ENCODE data around the gene ZNF280D. TPM values are rescaled to one million over a fixed set of nuclear protein-coding genes. Genes with fewer than 3 reads are reported as not detected.

Gene ZNF280D
- total and polyA plus RNA-seq, 2 experiments from 2014 or later, result 2.4 to 13.2 TPM

DNA sequence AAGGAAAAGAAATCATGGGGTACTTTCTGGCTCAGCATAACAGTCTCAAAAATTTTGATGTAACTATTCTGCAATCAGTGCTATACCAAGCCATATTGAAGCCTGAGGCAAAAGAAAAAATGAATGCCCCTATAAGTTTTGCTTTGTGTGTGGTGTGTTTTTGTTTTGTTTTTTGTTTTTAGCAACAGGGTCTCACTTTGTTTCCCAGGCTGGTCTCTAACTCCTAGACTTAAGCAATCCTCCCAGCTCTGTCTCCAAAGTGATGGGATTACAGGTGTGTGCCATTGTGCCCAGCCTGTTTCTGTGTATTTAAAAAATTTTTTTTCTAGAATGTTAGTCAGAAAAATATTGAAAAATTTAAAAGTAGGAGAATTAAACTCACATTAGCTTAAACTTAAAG lies 93.2 kb downstream of the ZNF280D start:
- TF ChIP-seq, protein P1, sequence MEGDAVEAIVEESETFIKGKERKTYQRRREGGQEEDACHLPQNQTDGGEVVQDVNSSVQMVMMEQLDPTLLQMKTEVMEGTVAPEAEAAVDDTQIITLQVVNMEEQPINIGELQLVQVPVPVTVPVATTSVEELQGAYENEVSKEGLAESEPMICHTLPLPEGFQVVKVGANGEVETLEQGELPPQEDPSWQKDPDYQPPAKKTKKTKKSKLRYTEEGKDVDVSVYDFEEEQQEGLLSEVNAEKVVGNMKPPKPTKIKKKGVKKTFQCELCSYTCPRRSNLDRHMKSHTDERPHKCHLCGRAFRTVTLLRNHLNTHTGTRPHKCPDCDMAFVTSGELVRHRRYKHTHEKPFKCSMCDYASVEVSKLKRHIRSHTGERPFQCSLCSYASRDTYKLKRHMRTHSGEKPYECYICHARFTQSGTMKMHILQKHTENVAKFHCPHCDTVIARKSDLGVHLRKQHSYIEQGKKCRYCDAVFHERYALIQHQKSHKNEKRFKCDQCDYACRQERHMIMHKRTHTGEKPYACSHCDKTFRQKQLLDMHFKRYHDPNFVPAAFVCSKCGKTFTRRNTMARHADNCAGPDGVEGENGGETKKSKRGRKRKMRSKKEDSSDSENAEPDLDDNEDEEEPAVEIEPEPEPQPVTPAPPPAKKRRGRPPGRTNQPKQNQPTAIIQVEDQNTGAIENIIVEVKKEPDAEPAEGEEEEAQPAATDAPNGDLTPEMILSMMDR (IDR thresholded peaks at IDR 0.05; ENCODE audit: low read depth, low read length), result no peak
- DNase-seq (ENCODE audit: low read depth in 1 of 2, low spot score in 1 of 2), result no peak
- no peaks in the 10 kb centered on the region for H3K9me3 ChIP-seq (ENCODE audit: low read depth)
- no peaks in the 10 kb centered on the region for H3K27me3 ChIP-seq
- no peak overlapping the region for H3K27ac ChIP-seq
- H3K4me3 ChIP-seq, result no peak overlapping the region
- no peaks in the 10 kb centered on the region for H3K36me3 ChIP-seq
- H3K4me1 ChIP-seq (ENCODE audit: low read depth), result no peaks in the 10 kb centered on the region

DNA sequence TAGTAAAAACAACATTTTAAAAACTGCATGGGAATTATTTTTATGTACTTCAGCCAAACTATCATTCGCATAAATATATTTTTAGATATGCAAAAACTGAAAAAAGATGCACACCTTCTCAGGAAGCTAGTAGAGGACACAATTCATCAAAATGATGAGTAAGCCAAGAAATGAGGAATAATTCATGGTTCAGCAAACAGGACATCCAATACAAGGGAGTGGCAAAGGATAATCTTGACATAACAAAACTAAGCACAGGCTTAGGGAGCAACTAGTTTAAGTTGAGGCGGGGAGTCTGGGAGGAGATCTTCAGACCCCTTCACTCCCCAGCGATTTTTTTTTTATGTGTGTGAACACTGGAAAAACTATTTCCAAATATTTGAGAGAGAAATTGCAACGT lies 93.7 kb downstream of the ZNF280D start:
- Histone ChIP-seq H3K27me3 (no peaks in the 10 kb centered on the region), H3K4me1 (ENCODE audit: low read depth) (no peaks in the 10 kb centered on the region), H3K4me3 (no peak overlapping the region), H3K9me3 (ENCODE audit: low read depth) (no peaks in the 10 kb centered on the region), H3K36me3 (no peaks in the 10 kb centered on the region), H3K27ac (no peak overlapping the region)
- no peak for DNase-seq (ENCODE audit: low read depth in 1 of 2, low spot score in 1 of 2)
- TF ChIP-seq, protein P1 (IDR thresholded peaks at IDR 0.05; ENCODE audit: low read depth, low read length), result no peak

DNA sequence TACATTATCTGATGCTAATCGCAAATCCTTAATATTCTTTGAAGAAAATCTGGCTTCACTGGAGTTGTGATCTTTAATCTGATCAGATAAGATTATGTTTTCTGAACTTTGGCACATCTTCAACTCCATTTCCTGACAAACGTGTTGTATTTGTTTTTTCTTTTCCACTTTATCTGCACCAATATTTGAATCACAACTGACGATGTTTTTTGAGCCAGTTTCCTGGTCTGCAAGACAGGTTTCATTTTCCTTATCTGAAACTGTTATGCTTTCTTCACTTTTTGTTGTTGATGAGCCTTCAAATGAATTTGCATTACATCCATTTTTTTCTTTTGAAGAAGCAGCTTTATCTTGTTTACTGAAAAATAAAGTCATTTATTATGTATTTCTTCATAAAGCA lies 101.5 kb downstream of the ZNF280D start:
- no peaks in the 10 kb centered on the region for H3K9me3 ChIP-seq (ENCODE audit: low read depth)
- DNase-seq (ENCODE audit: low read depth in 1 of 2, low spot score in 1 of 2), result no peak
- no peaks in the 10 kb centered on the region for H3K36me3 ChIP-seq
- no peaks in the 10 kb centered on the region for H3K27me3 ChIP-seq
- TF ChIP-seq, protein P1 (IDR thresholded peaks at IDR 0.05; ENCODE audit: low read depth, low read length), result no peak
- no peak overlapping the region for H3K27ac ChIP-seq
- no peak overlapping the region for H3K4me3 ChIP-seq
- no peaks in the 10 kb centered on the region for H3K4me1 ChIP-seq (ENCODE audit: low read depth)

DNA sequence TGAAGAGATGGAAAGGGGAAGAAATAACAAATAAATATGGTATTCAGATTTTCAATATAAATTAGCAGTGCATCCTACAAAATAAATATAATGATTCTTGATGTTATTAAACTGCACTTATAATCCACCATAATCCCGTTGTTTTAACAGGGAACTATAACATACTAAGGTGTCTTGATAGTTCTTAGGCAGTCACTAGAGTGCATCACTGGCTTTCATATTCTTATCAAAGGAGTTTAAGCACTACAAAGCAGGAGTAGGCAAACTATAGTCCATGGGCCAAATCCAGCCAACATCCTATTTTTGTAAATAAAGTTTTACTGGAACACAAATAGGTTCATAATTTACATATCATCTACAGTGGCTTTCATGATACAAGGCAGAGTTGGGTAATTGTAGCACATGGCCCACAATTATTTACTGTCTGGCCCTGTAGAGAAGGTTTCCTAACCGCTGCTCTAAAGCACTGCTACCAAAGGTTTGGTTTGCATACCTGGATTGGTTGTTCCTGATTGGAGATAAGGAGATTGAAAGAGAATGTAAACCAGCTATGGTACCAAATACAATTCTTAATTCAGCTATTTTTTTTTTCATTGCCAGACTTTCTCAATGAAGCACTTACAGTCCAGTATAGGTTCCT lies 104.3 kb downstream of the ZNF280D start:
- Histone ChIP-seq H3K36me3 (no peaks in the 10 kb centered on the region), H3K27ac (no peak overlapping the region), H3K27me3 (no peaks in the 10 kb centered on the region), H3K4me1 (ENCODE audit: low read depth) (no peaks in the 10 kb centered on the region), H3K9me3 (ENCODE audit: low read depth) (no peaks in the 10 kb centered on the region), H3K4me3 (no peak overlapping the region)
- TF ChIP-seq, protein P1 (IDR thresholded peaks at IDR 0.05; ENCODE audit: low read depth, low read length), result no peak
- DNase-seq (ENCODE audit: low read depth in 1 of 2, low spot score in 1 of 2), result no peak

DNA sequence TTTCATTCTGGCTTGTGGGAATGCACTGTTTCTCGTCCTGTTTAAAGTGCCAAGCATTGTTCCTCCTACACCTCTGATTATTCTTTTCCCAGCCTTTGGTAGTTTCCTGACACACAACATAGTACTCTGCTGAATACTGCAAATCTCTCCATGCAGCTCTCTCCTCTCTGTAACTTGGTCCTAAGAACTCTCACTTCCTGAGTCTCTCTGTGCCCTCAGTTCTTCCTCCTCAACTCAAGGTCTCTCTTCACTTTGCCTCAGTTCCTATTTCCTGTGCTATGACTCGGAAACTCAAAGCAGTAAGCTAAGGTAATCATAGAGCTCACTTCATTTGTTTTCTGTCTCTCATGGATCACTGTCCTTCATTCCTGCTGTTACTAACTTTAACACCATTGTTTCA lies 113.4 kb downstream of the ZNF280D start:
- H3K36me3 ChIP-seq, result no peaks in the 10 kb centered on the region
- no peaks in the 10 kb centered on the region for H3K4me1 ChIP-seq (ENCODE audit: low read depth)
- no peaks in the 10 kb centered on the region for H3K9me3 ChIP-seq (ENCODE audit: low read depth)
- no peak for DNase-seq (ENCODE audit: low read depth in 1 of 2, low spot score in 1 of 2)
- H3K27me3 ChIP-seq, result no peaks in the 10 kb centered on the region
- no peak overlapping the region for H3K27ac ChIP-seq
- no peak overlapping the region for H3K4me3 ChIP-seq
- TF ChIP-seq, protein P1 (IDR thresholded peaks at IDR 0.05; ENCODE audit: low read depth, low read length), result no peak

Data from cardiac muscle cell (in vitro differentiated cells and primary cell).